GM19463 (cell line): Measurements from ENCODE around the gene SLC16A13.
"Not testable (repeated sequence)": the region's sequence is repeated elsewhere in the genome, so short reads cannot be mapped to it uniquely, and the experiment has no call there.

Experiments
- ATAC-seq: cut with Tn5 transposase; IDR thresholded peaks from one replicate; pipeline ENCODE4 v1.9.1; 2021; ENCODE audit warnings: mild to moderate bottlenecking, moderate library complexity; ENCODE audit not compliant: unreplicated experiment

SLC16A13 gene

GRCh38 chr17:7060165-7060891 lies 24.5 kb downstream of the SLC16A13 start:
- no peak for ATAC-seq

- no peak for ATAC-seq
Observed at GRCh38 chr17:7063518-7064094, 27.8 kb downstream of the SLC16A13 start.

- no peak for ATAC-seq
Observed at GRCh38 chr17:7064261-7064660, 28.4 kb downstream of the SLC16A13 start.

- no peak for ATAC-seq
Observed at GRCh38 chr17:7067198-7067597, 31.4 kb downstream of the SLC16A13 start.

- no peak for ATAC-seq
Observed at GRCh38 chr17:7068268-7068667, 32.5 kb downstream of the SLC16A13 start.

- ATAC-seq, result no peak
Observed at GRCh38 chr17:7070712-7071111, 34.9 kb downstream of the SLC16A13 start.

GRCh38 chr17:7072406-7072805 lies 36.6 kb downstream of the SLC16A13 start:
- no peak for ATAC-seq

GRCh38 chr17:7074931-7075330 lies 39.1 kb downstream of the SLC16A13 start:
- ATAC-seq, result no peak

- no peak for ATAC-seq
Observed at GRCh38 chr17:7077911-7078546, 42.2 kb downstream of the SLC16A13 start.

GRCh38 chr17:7078711-7079110 lies 42.9 kb downstream of the SLC16A13 start:
- ATAC-seq, result no peak

GRCh38 chr17:7079581-7080455 lies 44.0 kb downstream of the SLC16A13 start, which contains the start of gene CLEC10A:
CLEC10A (minus strand) TSS chr17:7080251; CDS start chr17:7078812, 1,439 bp downstream.
- ATAC-seq, result no peak

- no peak for ATAC-seq
Observed at GRCh38 chr17:7080456-7081041, 44.7 kb downstream of the SLC16A13 start.

- no peak for ATAC-seq
Observed at GRCh38 chr17:7081341-7082062, 45.7 kb downstream of the SLC16A13 start.

- no peak for ATAC-seq
Observed at GRCh38 chr17:7083592-7083991, 47.8 kb downstream of the SLC16A13 start.

GRCh38 chr17:7084088-7084487 lies 48.3 kb downstream of the SLC16A13 start:
- no peak for ATAC-seq

GRCh38 chr17:7088442-7088841 lies 52.6 kb downstream of the SLC16A13 start:
- not testable (repeated sequence) for ATAC-seq

GRCh38 chr17:7089570-7089969 lies 53.8 kb downstream of the SLC16A13 start:
- not testable (repeated sequence) for ATAC-seq
